Measurements from ENCODE around the gene RHOA.
"Not testable (repeated sequence)": the region's sequence is repeated elsewhere in the genome, so short reads cannot be mapped to it uniquely, and the experiment has no call there.

RHOA gene

DNA sequence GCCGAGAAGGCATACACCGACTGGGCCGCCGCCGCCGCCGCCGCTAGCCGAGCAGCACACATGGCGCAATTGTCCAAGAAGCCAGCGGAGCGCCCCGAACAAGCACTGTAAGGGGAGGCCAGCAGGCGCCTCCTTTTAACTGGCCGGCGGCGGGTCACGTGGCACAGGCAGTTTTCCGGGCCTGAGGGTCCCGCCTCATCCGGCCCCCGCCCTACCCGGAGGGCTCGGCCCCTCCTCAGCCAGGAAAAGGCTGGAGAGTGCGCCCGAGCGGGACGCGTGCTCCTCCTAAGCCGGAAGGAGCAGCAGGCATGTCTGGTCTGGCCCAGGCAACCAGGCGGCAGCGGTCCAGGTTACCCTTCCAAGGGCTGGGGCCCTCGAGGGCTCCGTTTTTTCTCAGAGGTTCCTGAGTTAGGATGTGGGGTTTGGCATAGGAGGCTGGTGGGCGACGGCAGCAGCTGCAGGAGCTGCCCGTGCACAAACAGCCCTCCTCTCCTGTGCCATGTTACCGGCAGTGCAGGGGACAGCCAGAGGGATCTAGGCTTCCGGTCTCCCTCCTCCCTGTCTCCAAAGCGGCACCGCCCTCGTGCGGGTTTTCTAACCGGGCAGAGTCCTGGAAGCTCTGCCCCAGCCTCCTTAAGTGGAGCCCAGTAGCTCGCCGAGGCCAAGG lies 53.4 kb downstream of the RHOA start, which contains the start of gene GPX1:
Gene GPX1 (minus strand): TSS at position 137 of the 667 bp plus-strand sequence. CDS start 75 bp downstream, at position 62.
- DNase-seq = peak; percentile 93

DNA sequence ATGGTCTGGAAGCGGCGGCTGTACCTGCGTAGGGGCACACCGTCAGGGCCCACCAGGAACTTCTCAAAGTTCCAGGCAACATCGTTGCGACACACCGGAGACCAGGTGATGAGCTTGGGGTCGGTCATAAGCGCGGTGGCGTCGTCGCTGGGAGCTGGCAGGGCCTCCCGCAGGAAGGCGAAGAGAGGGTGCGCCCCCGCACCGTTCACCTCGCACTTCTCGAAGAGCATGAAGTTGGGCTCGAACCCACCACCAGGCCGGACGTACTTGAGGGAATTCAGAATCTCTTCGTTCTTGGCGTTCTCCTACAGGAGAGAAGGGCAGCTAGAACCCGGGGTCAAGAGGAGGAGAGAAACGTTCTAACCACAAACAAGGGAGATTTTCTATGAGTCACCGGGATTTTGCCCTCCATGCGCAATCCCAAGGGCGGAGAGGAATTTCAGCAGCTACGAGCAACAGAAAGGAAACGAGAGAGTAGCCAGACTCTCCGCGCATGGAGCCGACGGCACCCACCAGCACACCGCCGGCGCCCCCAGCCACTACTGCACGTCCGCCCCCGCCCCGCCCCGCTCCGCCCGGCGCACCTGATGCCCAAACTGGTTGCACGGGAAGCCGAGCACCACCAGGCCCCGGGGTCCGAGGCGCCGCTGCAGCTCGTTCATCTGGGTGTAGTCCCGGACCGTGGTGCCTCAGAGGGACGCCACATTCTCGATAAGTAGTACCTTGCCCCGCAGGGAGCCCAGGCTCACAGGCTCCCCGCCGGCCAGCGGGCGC lies 54.1 kb downstream of the RHOA start:
- DNase-seq = peak; percentile 81

DNA sequence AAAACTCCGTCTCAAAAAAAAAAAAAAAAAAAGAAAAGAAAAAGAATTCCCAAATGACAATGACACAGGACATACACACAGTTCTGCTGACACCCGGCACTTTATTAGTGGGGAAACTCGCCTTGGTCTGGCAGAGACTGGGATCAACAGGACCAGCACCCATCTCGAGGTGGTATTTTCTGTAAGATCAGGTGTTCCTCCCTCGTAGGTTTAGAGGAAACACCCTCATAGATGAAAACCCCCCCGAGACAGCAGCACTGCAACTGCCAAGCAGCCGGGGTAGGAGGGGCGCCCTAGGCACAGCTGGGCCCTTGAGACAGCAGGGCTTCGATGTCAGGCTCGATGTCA lies 54.7 kb downstream of the RHOA start:
- not testable (repeated sequence) for DNase-seq

DNA sequence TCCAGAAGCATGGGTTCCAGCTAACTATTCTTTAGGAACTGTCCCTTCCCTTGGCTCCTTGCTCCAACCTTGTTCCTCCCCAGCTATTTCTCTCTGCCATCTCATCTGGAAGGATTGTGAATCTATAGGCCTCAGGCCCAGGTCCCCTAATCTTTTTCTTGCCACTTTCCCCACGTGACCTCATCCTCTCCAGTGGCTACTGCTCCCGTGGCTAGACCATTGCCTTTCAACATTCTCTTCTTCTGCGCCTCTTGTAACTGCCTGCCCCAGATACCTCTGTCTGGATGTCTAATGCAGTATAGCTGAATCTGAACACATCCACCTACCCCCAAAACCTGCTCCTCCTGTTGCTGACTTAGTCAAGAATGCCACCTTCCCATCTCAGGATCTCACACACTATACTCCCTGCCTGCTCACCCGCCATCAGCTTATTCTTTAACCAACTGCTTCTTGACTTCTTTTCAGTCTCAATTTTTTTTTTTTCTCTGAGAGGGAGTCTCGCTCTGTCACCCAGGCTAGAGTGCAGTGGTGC lies 58.8 kb downstream of the RHOA start:
- no peak for DNase-seq

DNA sequence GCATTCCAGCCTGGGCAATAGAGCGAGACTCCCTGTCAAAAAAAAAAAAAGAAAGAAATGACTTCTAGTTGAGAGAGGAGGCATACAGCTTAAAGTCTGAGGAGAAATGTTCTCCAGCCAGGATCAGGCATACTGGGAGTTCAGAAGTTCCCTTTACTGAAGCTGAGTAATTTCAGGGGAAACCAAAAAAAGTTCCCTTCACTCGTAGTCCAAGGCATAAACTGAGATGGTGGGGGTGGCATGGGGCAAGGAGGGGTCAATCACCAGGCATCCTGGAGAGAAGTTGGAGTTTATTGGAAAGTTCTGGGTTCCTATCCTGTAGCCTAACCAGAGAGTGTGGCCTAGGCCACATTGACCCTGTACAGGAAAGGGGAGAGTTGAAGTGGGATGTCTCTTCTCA lies 59.5 kb downstream of the RHOA start:
- no peak for DNase-seq

DNA sequence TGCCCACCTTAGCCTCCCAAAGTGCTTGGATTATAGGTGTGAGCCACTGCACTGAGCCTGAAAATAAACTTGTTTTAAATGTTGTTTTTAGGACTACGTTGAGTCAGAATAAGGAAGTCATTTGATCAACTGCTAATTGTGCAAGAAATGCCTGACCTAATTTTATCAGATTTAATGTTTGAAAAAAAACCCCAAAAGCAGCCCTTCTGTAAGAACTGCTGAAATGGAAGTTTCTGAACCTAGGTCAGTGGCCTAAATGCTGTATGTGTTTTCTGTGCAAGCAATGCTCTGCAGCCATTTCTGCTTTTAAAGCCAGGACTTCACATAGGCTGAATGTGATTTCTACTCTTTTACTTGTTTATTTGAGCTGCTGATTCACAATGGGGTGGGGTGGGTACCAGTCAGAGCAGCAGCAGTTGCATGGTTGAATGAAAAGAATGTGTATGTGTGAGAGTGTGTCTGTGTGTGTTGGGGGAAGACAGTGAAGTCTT lies 60.2 kb downstream of the RHOA start:
- DNase-seq = no peak

DNA sequence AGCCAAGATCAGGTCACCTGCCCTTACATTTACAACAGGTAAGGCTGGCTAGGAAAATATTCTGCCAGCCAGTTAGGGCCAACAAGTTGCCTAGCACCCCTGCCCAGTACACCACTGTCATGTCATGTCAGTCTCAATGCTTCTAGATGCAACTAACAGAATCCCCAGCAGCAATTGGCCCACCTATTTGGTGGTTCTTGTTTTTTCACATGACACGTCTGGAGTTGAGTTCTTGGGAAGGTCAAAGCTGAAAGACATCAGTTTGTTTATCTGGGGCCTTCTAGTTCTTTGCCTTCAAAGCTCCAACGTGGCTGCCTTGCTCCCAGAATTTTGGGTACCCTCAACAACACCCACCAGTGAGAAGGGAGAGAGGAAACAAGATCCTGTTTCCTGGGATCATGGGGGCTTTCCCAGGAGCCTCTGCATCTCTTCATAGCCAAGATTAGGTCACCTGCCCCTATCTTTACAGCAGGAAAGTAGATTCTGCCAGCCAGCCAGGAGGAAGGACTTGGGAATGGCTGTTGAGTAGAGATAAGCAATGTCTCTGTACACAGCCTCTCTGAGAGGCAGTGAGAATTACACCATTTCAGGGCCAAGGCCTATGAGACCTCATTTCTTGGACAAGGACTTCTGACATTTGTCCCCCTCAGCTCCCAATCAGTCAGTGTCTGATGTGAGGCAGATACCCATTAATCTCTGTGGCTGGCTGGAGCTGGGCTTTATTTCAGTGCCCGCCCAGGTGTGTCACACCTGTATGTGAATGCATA lies 62.2 kb downstream of the RHOA start:
- DNase-seq = no peak

DNA sequence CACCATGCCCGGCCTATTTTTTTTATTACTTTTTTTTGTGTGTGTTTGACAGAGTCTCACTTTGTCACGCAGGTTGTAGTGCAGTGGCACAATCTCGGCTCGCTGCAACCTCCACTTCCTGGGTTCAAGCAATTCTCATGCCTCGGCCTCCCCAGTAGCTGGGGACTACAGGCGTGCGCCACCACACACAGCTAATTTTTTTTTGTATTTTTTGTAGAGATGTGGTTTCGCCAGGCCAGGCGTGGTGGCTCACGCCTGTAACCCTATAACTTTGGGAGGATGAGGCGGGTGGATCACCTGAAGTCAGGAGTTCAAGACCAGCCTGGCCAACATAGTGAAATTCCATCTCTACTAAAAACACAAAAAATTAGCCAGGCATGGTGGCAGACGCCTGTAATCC lies 63.4 kb downstream of the RHOA start:
- not testable (repeated sequence) for DNase-seq

DNA sequence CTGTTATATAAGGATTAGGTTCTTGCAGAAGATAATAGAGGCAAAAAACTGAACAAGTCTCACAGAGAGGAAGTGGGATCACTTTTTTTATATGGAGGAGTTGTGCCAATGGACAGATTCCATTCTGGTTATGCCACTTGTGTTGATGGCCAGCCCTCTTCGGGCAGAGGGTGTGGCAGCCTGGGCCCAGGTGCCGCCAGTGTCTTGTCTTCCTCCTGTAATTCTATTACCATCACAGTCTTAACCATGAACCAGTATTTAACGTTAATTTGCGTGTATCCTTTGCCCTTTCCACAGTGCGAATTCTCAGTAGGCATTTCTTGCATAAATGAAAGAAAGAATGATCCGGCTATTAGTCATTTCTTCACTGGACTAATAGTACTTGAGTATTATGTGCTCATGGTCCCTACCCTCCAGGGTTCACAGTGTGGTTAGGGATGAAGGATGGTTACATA lies 65.0 kb downstream of the RHOA start:
- DNase-seq = no peak

DNA sequence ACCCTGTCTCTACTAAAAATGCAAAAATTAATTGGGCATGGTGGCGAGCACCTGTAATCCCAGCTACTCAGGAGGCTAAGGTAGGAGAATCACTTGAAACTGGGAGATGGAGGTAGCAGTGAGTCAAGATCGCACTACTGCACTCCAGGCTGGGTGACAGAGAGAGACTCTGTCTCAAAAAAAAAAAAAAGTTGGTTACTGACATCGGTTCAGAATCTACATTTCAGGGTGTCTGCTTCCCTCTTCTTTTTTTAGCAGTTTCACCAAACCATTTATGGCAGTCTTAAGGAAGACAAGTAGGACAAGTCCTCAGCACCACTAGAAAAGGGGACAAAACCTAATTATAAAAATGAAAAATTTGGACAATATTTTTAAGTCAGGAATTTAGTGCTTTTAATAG lies 68.6 kb downstream of the RHOA start:
- no peak for DNase-seq

DNA sequence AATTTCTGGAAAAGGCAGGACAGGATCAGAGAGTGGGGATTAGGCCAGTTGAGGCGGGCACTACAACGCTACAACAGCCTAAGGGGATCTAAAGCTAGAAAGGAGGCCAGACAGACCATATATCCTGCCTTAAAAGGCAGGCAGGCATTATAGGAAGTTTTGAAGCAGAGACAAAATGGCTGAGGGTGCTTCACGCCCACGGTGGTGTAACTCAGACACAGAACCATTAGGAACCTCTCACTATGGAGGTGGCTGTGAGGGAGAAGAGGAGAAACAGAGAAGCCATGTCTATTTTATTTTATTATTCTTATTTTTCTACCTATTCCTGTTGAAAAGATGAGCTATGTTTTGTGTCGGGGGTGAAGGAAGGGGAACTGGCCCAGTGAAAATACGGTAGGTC lies 69.8 kb downstream of the RHOA start:
- DNase-seq = no peak

DNA sequence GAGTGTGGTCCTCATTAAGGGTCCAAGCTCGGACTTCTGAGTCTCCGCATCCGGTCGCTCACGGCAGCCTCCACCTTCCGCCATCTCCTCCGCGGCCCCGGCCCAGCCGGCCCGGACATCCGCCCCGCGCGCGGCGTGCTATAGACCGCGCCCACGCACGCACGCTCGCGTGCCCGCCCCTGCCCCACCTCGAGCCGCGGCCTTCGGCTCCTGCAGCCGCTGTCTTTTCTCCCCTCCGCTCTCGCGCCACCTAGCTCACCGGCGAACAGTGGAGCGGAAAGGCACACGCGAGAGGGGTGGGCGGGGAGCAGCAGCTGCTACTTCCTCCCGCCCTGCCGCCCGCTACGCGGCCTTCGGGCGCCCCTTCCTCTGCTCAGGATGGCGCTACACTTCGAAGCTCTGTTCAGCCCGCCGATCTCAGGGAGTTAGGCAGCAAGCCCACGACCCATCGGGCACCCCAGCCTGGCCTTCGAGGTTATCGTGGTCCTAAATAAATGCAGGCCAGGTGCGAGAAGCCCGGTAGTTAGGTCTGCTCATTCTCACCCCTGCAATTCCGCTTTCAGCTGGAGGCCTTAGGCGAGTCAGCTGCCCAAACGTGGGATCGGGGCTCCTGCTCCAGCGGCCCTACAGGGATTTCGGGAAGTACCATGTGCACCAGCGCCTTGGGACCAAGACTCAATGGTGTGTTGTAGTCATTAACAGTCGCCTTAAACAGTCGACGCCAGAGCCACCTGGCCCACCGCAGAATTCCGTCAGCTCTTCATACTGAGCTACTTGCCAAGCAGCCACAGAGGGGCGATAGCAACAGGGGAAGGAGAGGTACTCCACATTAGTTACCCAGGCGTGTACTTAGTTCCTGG lies 71.6 kb downstream of the RHOA start, which contains the start of gene USP4:
Gene USP4 (minus strand): TSS at position 113 of the 860 bp plus-strand sequence. CDS start 29 bp downstream, at position 84.
- peak; percentile 96 for DNase-seq

DNA sequence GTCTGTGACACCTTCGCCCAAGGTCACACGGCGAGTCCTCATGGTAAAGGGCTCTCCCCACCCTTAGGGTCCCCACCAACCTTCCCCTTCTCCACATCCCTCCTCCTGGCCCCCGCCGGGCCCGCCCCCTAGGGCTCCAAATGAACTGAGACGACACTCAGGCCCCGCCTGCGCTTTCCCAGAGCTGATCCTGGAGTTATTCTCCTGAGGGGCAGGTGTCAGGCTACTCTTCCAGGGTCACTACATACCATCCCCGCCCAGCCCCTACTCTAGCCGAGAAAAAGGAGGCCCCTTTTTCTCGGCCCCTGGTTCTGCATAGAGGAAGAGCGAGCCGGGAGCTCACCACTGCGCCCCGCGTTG lies 72.2 kb downstream of the RHOA start:
- DNase-seq = no peak

DNA sequence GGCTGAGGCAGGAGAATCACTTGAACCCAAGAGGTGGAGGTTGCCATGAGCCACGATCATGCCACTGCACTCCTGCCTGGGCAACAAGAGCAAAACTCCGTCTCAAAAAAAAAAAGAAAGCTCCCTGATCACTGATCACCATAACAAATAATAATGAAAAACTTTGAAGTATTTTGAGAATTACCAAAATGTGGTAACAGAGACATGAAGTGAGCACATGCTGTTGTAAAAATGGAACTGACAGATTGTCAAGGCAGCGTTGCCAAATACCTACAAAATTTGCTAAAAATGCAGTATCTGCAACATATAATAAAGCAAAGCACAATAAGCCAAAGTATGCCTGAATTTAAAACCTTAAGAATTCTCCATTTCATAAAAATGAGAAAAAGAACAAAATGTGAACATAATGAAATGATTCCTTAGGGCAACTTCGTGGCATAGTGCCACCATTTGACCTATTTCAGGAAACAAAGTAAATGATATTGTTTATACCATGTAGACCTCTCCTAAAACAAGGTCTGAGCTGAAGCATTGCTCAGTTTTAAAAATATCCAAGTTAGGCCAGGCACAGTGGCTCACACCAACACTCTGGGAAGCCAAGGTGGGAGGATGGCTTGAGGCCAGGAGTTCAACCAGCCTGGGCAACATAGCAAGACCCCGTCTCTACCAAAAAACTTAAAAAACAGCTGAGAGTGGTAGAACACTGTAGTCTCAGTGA lies 77.7 kb downstream of the RHOA start:
- DNase-seq = no peak

DNA sequence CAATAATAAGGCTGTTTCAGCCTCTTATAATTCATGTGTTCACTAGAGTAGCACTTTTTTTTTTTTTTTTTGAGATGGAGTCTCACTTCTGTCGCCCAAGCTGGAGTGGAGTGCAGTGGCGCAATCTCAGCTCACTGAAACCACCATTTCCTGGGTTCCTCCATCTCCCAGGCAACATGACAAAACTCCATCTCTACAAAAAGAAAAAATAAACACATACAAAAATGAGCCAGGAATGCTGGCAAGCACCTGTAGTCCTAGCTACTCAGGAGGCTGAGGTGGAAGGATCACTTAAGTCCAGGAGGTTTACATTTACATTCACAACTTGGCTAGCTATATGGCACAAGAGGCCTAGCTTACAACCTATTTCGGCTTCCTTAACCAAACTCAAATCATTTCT lies 78.7 kb downstream of the RHOA start:
- DNase-seq = no peak

DNA sequence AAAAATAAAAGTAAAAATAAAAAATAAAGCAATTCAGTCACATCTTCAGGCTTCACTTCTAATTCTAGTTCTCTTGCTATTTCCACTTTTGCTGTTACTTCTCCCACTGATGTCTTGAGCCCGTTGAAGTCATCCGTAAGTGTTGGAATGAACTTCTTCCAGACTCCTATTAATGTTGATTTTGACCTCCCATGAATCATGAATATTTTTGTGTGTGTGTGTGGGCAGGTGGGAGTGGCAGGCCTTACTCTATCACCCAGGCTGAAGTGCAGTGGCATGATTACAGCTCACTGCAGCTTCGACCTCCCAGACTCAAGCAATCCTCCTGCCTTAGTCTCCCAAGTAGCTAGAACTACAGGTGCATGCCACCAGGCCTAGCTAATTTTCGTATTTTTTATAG lies 82.6 kb downstream of the RHOA start:
- no peak for DNase-seq

DNA sequence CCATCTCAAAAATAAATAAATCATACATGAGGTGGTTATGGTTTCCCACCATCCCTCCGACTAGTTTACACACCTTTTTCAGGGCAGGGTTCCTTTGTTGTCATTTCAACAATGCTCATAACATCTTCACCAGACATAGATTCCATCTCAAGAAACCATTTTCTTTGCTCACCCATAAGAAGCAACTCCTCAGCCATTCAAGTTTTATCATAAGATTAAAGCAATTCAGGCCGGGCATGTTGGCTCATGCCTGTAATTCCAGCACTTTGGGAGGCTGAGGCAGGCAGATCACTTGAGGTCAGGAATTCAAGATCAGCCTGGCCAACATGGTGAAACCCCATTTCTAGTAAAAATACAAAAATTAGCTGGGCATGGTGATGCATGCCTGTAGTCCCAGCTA lies 83.4 kb downstream of the RHOA start:
- not testable (repeated sequence) for DNase-seq

DNA sequence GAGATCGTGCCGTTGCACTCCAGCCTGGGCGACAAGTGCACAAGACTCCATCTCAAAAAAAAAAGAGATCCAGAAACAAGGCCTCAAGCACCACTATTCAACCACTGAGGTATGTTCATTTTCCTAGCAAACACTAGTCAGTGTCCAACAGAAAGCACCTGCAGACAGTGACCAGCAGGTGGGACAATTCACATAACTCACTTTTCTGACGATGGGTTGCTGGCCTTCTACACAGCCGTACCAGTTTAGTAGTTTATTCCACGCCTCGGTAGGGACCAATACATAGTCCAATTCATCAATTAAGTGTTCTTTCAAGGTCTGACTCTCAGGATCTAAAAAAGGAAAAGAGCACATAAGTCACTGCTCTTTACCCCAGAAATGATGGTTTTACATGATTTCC lies 84.3 kb downstream of the RHOA start:
- DNase-seq = no peak

DNA sequence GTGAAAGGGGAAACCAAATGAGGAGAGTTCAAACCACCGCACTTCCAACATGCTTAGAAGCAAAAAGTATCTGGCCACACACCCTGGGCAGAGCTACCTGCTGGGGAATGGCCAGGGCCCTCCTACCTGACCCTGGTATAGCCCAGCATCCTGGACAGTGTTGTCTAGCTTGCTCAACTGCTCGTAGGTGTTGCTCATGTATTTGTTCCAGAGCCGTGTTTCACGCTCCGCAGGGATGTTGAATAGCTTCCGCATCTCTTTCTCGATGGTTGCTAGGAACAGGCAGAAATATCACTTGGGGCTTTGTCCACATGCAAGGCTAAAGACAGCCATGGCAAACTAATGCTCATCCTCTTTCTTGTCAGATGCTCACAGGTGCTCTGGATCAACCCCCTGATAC lies 87.0 kb downstream of the RHOA start:
- no peak for DNase-seq

DNA sequence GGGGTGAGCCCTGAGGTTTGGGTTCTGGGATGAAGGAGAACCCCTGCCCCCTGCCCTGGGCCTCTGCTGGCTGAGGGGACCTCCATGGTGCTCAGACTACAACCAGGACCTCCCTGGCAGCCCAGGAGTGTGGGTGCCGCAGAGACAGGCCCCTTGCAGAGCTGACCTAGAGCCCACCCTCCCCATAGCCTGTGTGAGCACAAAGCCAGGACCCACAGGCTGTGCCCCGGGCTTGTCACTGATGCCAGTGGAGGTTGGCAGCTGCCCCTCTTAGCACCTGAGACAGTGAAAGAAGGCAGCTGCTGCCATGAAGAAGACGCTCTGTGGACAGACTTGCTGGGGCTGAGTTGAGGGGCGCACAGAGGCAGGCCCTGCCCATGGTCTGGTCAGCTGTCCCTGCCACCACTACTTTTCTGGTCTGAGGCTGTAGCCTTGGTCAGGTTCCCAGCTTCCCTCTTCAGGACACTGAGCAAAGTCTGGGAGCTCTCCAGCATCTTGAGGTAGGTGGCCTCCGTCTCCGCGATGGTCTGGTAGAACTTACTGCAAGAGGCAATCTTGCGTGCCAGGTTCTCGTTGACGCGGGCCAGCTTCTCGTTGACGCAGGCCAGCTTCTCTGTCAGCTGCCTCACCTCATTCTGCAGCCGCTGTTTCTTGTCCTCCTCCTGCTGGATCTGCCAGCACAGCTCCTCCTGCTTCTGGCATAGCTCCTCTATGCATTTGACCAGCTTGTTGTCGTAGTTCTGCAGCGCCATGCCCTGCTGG lies 94.9 kb downstream of the RHOA start:
- DNase-seq = no peak

All from activated CD8-positive, alpha-beta memory T cell treated with anti-CD3 and anti-CD28 coated beads, Interleukin-2, amount 50 U/mL, for 48 hours (primary cell).